NCI-H446 (cell line): ENCODE data around the gene FAM3C.
A peak's percentile ranks its signal among the peaks of the same experiment; 100 is the strongest.

Source experiments
- DNase-seq, 2 experiments: peaks; one replicate each; lab custom pipeline; 2025; lab: John Stamatoyannopoulos, UW

Gene FAM3C

DNA sequence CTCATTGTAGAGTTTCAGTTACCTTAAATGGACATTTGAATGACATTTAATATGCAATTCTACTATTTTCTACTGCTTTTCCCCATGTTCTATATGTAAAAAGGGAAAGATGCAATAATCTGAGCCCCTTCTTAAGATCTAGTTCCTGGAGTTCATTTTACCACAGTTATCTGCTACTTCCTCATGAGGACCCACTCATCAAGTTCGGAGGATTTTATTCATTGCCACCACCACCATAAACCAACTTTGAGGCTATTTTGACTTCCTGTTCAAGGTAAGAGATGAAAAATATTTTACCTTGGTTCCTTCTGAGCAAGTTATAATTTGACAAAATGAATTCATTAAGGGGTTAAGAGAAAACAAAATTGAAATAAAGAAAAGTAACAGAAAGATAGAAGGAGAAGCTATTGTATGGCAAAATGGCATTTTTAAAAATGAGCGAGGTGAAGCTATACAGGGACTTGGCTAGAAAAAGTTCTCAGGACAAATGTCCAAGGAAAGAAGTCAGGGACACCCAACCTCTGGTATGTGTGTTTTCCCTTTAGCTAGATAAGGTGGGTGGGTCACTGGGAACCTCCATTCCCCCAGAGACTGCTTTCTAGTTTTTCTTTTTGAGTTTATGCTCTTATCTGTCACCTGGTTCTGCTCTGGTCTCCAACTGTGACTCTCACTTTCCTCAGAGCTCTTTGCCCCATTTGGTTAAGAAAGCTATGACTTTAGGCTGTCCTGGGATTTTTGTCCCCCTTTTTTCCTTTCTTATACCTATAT lies 14.9 kb upstream of the FAM3C start:
- DNase-seq, result no peak

GRCh38 chr7:121406944-121407343 lies 10.8 kb upstream of the FAM3C start:
- no peak for DNase-seq

DNA sequence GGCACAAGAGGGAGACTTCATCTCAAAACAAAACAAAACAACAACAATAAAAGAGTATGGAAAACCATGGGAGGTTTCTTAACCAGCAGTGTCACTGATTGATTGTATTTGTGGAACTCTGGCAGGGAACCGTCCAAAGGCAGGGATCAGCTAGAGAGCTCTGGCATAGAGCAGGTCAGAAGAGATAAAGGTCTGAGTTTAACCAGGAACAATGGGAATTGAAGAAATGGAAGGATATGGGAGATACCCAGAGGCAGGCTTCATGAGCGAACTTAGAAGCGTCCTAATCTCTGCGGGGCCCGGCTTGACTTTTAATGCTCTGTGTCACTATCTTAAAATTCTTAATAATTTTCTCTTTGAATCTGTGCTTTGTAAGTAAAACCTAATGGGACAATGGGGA lies 10.4 kb upstream of the FAM3C start:
- DNase-seq, result no peak

DNA sequence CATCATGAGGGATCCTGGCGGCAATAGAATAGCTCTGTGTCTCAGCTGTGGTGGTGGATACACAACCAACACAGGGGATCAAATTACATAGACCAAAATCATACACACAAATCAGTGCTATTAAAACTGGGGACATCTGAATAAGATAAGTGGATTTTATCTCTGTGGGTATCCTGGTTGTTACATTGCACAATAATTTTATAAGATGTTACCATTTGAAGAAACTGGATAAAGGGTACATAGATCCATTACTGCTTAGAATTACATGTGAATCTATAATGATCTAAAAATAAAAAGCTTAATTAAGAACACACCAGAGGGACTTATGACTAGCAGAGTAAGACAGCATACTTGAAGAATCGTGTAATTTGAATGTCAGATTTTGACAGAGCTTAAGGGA lies 8.2 kb upstream of the FAM3C start:
- no peak for DNase-seq

- no peak for DNase-seq
These were observed 6.6 kb upstream of the FAM3C start for GRCh38 chr7:121402701-121403100.

DNA sequence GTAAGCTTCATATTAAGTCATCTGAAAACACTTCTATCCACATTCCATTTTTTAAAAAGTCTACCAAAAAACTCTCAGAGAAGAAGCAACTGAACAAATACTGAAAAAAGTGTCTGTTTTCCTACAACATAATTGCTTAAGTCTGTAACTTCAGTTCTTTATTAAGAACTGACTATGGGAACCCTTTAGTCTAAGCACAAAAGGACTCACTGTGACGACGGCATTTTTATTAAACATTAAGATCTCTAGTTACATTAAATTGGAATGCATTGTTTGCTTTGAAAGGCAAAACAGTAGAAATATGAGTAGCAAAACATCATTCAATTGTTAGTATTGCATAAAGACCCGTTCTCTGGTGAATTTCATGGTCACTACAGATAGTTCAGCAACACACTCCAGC lies 5.8 kb upstream of the FAM3C start:
- DNase-seq, result no peak

DNA sequence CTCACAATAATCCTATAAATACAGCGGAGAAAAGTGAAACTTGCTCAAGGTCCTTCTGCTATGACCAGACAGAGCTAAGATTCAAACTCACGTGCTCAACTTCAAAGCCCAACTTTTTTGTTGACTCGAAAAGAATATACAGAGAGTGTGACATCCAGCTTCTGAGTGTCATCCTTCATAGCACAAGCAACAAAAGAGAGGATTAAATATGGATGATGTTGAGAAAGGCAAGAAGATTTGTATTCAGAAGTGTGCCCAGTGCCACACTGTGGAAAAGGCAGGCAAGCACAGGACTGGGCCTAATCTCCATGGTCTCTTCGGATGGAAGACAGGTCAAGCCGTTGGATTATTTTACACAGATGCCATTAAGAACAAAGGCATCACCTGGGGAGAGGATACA lies 2.1 kb upstream of the FAM3C start:
- no peak for DNase-seq

DNA sequence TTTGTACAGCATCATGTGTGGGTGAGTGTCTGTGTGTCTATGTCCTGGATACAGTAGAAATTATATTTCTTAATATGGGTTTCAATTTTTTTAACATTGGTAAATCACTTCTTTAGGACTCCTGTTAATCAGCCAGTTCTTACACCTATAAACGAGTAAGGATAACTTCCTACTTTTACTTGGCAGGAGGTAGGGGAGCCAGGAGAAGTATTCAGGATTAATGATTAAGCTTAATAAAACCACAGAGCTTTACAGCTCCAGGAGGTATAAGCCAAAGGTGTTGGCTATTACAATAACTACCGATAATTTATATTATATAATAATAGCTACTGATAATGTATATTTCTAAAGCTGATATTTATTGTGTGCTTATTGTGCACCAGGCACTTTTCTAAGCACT lies 1.7 kb upstream of the FAM3C start:
- no peak for DNase-seq

GRCh38 chr7:121397361-121397760 lies 1.3 kb upstream of the FAM3C start:
- DNase-seq, result no peak

DNA sequence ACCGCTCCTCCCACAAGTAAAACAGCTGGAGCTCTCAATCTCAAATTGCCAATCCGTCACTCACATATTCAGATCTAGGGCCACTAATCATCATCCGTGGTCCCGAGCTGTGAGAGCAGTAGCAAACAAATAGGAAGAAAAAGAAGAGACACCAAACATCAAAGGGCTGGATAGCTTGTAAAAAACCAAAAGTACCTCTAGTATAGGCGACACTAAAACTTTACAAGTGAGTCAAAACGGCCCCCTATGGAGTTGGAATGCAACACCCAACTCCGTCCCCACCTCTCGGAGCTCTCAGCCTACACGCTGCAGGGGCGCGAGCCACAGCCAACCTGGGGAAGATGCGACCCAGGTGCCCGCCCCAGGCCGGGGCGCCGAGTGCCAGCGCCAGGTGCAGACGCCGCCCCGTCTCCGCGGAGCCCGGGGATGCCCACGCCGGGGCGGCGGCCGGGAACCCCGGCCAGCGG lies 581 bp downstream of the FAM3C start:
- DNase-seq, result no peak

GRCh38 chr7:121394709-121395140 lies 1.4 kb downstream of the FAM3C start:
- no peak for DNase-seq

GRCh38 chr7:121393005-121393366 lies 3.1 kb downstream of the FAM3C start:
- DNase-seq, result no peak

- DNase-seq, result no peak
These were observed 3.7 kb downstream of the FAM3C start for GRCh38 chr7:121392277-121393004.

DNA sequence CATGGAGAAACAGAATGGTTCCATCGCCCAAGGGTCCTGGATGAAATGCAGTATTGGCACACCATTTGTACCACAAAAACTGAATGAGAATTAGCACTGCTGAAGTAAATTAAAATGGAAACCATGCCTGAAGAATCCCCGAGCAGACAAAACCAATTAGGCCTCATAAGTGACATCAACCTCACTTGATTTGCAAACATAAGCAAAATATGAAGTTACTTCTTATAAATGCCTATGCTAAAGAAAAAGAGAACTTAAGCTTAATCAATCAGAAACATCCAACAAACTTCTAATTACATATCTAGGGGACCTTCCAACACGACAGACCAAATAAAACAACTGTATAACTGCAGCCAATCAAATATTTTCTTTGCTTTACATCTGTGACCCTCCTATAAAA lies 4.4 kb downstream of the FAM3C start:
- no peak for DNase-seq

GRCh38 chr7:121390617-121391016 lies 5.5 kb downstream of the FAM3C start:
- DNase-seq, result no peak

DNA sequence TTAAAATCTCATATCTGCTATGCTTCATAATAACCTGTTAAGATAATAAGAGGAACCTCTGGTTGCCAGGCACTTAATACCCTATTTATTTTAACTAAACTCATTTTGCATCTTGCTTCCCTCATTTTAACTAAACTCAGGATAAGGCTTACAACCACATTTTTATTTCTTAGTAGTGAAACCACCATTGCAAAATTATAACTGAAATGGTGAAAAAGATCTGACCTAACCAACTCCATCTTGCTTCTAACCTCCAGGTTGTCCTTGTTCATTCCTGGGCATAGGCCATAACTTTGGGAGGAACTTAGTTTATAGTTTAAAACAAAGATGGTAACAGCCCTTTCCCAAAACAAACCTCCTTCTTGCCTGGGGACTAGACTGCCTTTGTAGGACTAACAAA lies 6.0 kb downstream of the FAM3C start:
- DNase-seq, result no peak

- DNase-seq, result no peak
These were observed 7.2 kb downstream of the FAM3C start for GRCh38 chr7:121388950-121389349.

GRCh38 chr7:121385800-121386179 lies 10.3 kb downstream of the FAM3C start:
- peak; percentile 14 to 15 for DNase-seq

DNA sequence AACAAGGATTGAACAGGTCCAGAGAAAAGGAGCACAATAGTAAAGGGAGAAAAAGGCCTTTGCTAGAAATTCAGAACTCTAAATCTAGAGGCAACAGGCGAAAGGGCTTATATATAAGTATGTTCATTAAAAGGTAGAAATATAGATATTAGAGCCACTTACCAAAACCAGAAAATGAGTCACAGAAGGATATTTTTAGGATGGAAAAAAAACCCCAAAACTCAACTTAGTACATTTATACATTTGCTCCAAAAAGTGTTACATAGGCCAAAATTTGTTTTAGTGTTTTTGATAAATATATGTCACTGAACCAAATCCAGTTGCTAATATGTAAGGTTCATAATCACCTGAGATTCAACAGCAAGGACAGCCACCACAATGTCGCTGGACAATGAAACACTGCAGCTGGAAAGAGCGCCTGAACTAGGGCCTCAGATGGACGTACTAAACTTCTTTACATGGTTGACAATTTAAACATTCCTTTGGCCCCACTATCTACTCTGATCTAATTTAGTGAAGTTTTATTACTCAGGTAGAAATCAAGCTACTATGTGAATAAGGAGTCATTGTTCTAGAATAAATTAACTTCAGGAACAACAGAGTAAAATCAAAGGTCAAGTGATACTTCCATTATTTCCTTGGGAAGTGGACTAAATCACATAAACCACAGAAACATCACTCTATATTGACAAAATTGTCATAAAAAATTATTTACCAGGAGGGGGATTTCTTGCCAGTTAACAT lies 10.9 kb downstream of the FAM3C start:
- DNase-seq, result no peak

DNA sequence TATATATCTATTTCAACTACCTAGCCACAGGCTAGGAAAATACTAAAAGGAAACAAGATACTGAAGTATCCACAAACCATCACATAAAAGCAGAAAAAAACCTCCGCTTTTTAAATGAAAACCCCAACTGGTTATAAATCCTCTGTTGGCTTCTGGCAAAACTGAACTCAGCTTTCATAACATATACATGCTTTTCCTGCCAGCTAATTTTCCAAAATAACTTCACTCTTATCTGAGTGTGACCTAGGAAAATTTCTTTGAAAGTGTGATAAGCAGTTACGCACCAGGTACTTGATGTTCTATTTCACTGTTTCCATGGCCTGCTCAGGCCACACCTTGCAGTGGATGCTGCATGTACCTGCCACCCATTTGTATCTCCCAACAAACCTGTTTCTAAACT lies 11.8 kb downstream of the FAM3C start:
- no peak for DNase-seq

GRCh38 chr7:121383235-121383910 lies 12.7 kb downstream of the FAM3C start:
- no peak for DNase-seq

DNA sequence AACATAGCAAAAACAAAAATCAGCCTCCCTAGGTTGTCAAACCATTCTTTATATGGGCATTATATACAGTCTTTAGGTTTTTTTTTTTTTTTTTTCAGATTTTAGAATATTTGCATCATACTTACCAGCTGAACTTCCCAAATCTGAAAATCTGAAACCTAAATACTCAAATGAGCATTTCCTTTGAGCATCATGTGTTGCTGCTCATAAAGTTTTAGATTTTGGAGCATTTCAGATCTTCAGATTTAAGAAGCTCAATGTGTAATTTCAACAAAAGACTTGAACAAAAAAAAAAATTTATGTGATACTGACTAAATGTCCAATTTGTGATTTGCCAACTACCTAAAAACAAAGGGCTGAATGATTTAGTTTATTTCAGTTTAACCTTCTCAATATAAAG lies 13.6 kb downstream of the FAM3C start:
- no peak for DNase-seq
